GM18861 (cell line): ENCODE data around the gene SNAPC2.
"Not testable (repeated sequence)": the region's sequence is repeated elsewhere in the genome, so short reads cannot be mapped to it uniquely, and the experiment has no call there.

Source experiments
- ATAC-seq: cut with Tn5 transposase; IDR thresholded peaks from one replicate; pipeline ENCODE4 v1.9.1; 2021; ENCODE audit not compliant: unreplicated experiment

SNAPC2 gene

GRCh38 chr19:7908742-7909461 is 11.2 kb upstream of the SNAPC2 start:
- no peak for ATAC-seq

- no peak for ATAC-seq
These were observed 10.6 kb upstream of the SNAPC2 start for GRCh38 chr19:7909471-7910067.

- no peak for ATAC-seq
These were observed 9.6 kb upstream of the SNAPC2 start for GRCh38 chr19:7910321-7911161.

- ATAC-seq = no peak
These were observed 8.5 kb upstream of the SNAPC2 start for GRCh38 chr19:7911508-7912143.

GRCh38 chr19:7912144-7912696 is 7.9 kb upstream of the SNAPC2 start:
- ATAC-seq = no peak

- no peak for ATAC-seq
These were observed 7.2 kb upstream of the SNAPC2 start for GRCh38 chr19:7912697-7913564.

- ATAC-seq = no peak
These were observed 6.5 kb upstream of the SNAPC2 start for GRCh38 chr19:7913652-7914051.

GRCh38 chr19:7914099-7914498 is 6.0 kb upstream of the SNAPC2 start:
- no peak for ATAC-seq

- ATAC-seq = no peak
These were observed 5.5 kb upstream of the SNAPC2 start, which contains the start of gene TGFBR3L for GRCh38 chr19:7914598-7915045. TSS of gene TGFBR3L (plus strand) at chr19:7914830.

- ATAC-seq = no peak
These were observed 4.7 kb upstream of the SNAPC2 start for GRCh38 chr19:7915250-7916102.

GRCh38 chr19:7916103-7916954 is 3.8 kb upstream of the SNAPC2 start:
- no peak for ATAC-seq

GRCh38 chr19:7916955-7917266 is 3.2 kb upstream of the SNAPC2 start:
- ATAC-seq = no peak

- ATAC-seq = no peak
These were observed 2.7 kb upstream of the SNAPC2 start for GRCh38 chr19:7917267-7918061.

GRCh38 chr19:7918062-7918614 is 2.0 kb upstream of the SNAPC2 start:
- not testable (repeated sequence) for ATAC-seq

- ATAC-seq = no peak
These were observed 1.3 kb upstream of the SNAPC2 start for GRCh38 chr19:7918615-7919421.

GRCh38 chr19:7920519-7921301 is 572 bp downstream of the SNAPC2 start:
- ATAC-seq = peak; percentile 26
